GM06990 (cell line): ENCODE results near the gene TEX50.
"Not testable (repeated sequence)": the region's sequence is repeated elsewhere in the genome, so short reads cannot be mapped to it uniquely, and the experiment has no call there.

Experiments
- DNase-seq: peaks from one replicate; pipeline ENCODE4 v3.0.0-alpha.2; 2011; ENCODE audit not compliant: insufficient read length; ENCODE audit errors: extremely low read depth
- H3K27me3 ChIP-seq: replicated peaks from 2 replicates; pipeline ENCODE4 v1.6.0; 2011; ENCODE audit warnings: low read length; ENCODE audit not compliant: control insufficient read depth, insufficient read depth
- H3K36me3 ChIP-seq: 2 replicates; pipeline ENCODE4 v1.5.1; 2011; ENCODE audit warnings: low read length; ENCODE audit not compliant: control insufficient read depth, insufficient read depth
- H3K4me3 ChIP-seq: replicated peaks from 2 replicates; pipeline ENCODE4 v1.5.1; 2011; ENCODE audit warnings: low read depth, mild to moderate bottlenecking, control low read depth, low read length
- CTCF ChIP-seq: IDR thresholded peaks from 2 replicates; pipeline ENCODE4 v1.5.1; 2011; ENCODE audit warnings: low read length, control low read depth, mild to moderate bottlenecking, inconsistent platforms; ENCODE audit not compliant: insufficient read depth, poor library complexity, severe bottlenecking

TEX50 gene

GRCh38 chr1:173682184-173682583, 47.0 kb downstream of the TEX50 start:
- TF ChIP-seq CTCF: no peak
- no peak overlapping the region for H3K4me3 ChIP-seq
- no peak for DNase-seq

GRCh38 chr1:173683838-173684237, 48.7 kb downstream of the TEX50 start:
- not testable (repeated sequence) for H3K27me3 ChIP-seq, H3K36me3 ChIP-seq, DNase-seq, H3K4me3 ChIP-seq

More at GRCh38 chr1:173682184-173682583, 47.0 kb downstream of the TEX50 start:
- no peaks in the 10 kb centered on the region for H3K27me3 ChIP-seq
- no peaks in the 10 kb centered on the region for H3K36me3 ChIP-seq

GRCh38 chr1:173685121-173685520, 50.0 kb downstream of the TEX50 start:
- not testable (repeated sequence) for H3K4me3 ChIP-seq, DNase-seq, H3K36me3 ChIP-seq, H3K27me3 ChIP-seq
